ENCODE data around the gene IL17RA. TPM values are rescaled to one million over a fixed set of nuclear protein-coding genes. Genes with fewer than 3 reads are reported as not detected.

The IL17RA gene
- total and polyA plus RNA-seq, 2 of the 4 experiments (the other 2 are of a cell fraction), result 5.2 to 15.3 TPM

DNA sequence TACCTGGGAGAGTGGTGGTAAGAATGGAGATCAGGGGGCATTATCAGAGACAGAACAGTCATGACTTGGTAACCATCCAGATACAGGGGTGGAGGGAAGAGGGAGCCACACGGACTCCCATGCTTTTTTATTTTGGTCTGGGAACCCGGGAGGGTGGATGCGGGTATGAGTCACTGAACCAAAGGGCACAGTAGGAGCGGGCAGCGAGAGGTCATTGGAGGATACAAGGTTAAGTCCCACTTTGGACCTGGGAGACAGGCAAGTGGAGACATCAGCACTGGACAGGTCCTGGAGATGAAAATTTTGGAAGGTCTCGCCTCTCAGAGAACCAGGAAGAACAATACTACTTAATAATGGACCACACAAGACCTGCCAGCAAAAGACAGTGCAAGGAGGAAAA lies 67.5 kb downstream of the IL17RA start:
- POLR2A ChIA-PET (ENCODE audit: unreplicated experiment), result no interaction called here
- in situ Hi-C loops (cut with MboI; ENCODE audit: low sequenced_read_pairs), result loop anchor here (5.0 kb wide), 1 partner anchor 65 kb away; no protein-coding TSS in a partner anchor

More for the DNA sequence above, 67.5 kb downstream of the IL17RA start:
- Histone ChIP-seq H2BK5ac (ENCODE audit: low read depth, low read length, poor library complexity, severe bottlenecking) (no peak overlapping the region), H3K27me3 (ENCODE audit: control insufficient read depth, insufficient read depth, low read length) (no peaks in the 10 kb centered on the region), H4K91ac (ENCODE audit: insufficient read depth, low read depth, low read length) (no peak overlapping the region), H2BK20ac (ENCODE audit: low read depth, low read length) (no peak overlapping the region), H2AK9ac (replicated peaks; ENCODE audit: low read depth, low read length, poor library complexity) (no peak overlapping the region), H3K4me1 (ENCODE audit: control insufficient read depth, insufficient read depth, low read length) (no peaks in the 10 kb centered on the region), H4K5ac (ENCODE audit: low read depth, low read length) (no peak overlapping the region), H3K14ac (replicated peaks; ENCODE audit: low read depth, low read length) (no peak overlapping the region), H3K23ac (ENCODE audit: low read depth, low read length) (no peak overlapping the region), H2AFZ (replicated peaks; ENCODE audit: low read length, poor library complexity) (no peak overlapping the region), H3K79me1 (ENCODE audit: low read depth in 1 of 2, low read length in 2 of 2) (peaks cover 15 to 39% of the 10 kb centered on the region in 2 experiments), H3K9me3 (ENCODE audit: control insufficient read depth, insufficient read depth, low read length) (no peaks in the 10 kb centered on the region), H3K4me3 (ENCODE audit: insufficient read depth, low read depth, low read length) (no peak overlapping the region), H3K56ac (ENCODE audit: extremely low read depth, insufficient read depth, low read length) (no peak overlapping the region), H4K20me1 (ENCODE audit: insufficient read depth, low read length) (peaks cover 31% of the 10 kb centered on the region), H4K8ac (ENCODE audit: low read depth in 2 of 2, low read length in 2 of 2) (no peak overlapping the region), H3K18ac (ENCODE audit: low read depth, low read length) (no peak overlapping the region), H2BK120ac (ENCODE audit: low read depth, low read length) (no peak overlapping the region), H3K4me2 (ENCODE audit: low read depth, low read length) (no peak overlapping the region), H2AK5ac (ENCODE audit: low read depth, low read length) (no peak overlapping the region), H3K27ac (ENCODE audit: insufficient read depth, low read length) (no peak overlapping the region), H3K36me3 (ENCODE audit: control insufficient read depth, insufficient read depth, low read length) (peaks cover 9% of the 10 kb centered on the region; the same call in 1 of the 2 replicates), H2BK15ac (ENCODE audit: low read depth, low read length) (no peak overlapping the region), H3K4ac (ENCODE audit: low read depth, low read length) (no peak overlapping the region), H3K9ac (ENCODE audit: low read depth, low read length) (no peak overlapping the region), H3K9me1 (ENCODE audit: insufficient read depth, low read length) (0 out of 2 replicates have a peak, but pooled peaks cover 3% of the 10 kb centered on the region)
- TF ChIP-seq MXI1 (IDR thresholded peaks at IDR 0.05; ENCODE audit: borderline replicate concordance, low read depth, low read length), result no peak
- TF ChIP-seq, protein P1, sequence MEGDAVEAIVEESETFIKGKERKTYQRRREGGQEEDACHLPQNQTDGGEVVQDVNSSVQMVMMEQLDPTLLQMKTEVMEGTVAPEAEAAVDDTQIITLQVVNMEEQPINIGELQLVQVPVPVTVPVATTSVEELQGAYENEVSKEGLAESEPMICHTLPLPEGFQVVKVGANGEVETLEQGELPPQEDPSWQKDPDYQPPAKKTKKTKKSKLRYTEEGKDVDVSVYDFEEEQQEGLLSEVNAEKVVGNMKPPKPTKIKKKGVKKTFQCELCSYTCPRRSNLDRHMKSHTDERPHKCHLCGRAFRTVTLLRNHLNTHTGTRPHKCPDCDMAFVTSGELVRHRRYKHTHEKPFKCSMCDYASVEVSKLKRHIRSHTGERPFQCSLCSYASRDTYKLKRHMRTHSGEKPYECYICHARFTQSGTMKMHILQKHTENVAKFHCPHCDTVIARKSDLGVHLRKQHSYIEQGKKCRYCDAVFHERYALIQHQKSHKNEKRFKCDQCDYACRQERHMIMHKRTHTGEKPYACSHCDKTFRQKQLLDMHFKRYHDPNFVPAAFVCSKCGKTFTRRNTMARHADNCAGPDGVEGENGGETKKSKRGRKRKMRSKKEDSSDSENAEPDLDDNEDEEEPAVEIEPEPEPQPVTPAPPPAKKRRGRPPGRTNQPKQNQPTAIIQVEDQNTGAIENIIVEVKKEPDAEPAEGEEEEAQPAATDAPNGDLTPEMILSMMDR (conservative IDR thresholded peaks at IDR 0.05; ENCODE audit: low read depth, low read length), result no peak
- TF ChIP-seq, protein P2, sequence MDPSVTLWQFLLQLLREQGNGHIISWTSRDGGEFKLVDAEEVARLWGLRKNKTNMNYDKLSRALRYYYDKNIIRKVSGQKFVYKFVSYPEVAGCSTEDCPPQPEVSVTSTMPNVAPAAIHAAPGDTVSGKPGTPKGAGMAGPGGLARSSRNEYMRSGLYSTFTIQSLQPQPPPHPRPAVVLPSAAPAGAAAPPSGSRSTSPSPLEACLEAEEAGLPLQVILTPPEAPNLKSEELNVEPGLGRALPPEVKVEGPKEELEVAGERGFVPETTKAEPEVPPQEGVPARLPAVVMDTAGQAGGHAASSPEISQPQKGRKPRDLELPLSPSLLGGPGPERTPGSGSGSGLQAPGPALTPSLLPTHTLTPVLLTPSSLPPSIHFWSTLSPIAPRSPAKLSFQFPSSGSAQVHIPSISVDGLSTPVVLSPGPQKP (IDR thresholded peaks at IDR 0.05; ENCODE audit: borderline replicate concordance, low read depth, low read length), result no peak
- TF ChIP-seq, protein P3, sequence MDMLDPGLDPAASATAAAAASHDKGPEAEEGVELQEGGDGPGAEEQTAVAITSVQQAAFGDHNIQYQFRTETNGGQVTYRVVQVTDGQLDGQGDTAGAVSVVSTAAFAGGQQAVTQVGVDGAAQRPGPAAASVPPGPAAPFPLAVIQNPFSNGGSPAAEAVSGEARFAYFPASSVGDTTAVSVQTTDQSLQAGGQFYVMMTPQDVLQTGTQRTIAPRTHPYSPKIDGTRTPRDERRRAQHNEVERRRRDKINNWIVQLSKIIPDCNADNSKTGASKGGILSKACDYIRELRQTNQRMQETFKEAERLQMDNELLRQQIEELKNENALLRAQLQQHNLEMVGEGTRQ (IDR thresholded peaks at IDR 0.05; ENCODE audit: low read depth, low read length), result no peak
- TF ChIP-seq MAFK (IDR thresholded peaks at IDR 0.05; ENCODE audit: low read depth, low read length), result no peak
- TF ChIP-seq NFE2L2 (IDR thresholded peaks at IDR 0.05; ENCODE audit: low read depth, low read length), result no peak
- no peak for TF ChIP-seq RAD21 (IDR thresholded peaks at IDR 0.05; ENCODE audit: low read length)
- no peak for TF ChIP-seq MAZ (IDR thresholded peaks at IDR 0.05; ENCODE audit: borderline replicate concordance, low read depth, low read length)
- no peak for TF ChIP-seq CEBPB (IDR thresholded peaks at IDR 0.05; ENCODE audit: low read depth, low read length)
- TF ChIP-seq POLR2A (IDR thresholded peaks at IDR 0.05; ENCODE audit: low read depth, low read length), result no peak
- no peak for TF ChIP-seq BHLHE40 (IDR thresholded peaks at IDR 0.05; ENCODE audit: low read depth, low read length)
- no peak for TF ChIP-seq RCOR1 (IDR thresholded peaks at IDR 0.05; ENCODE audit: insufficient replicate concordance, low read length)
- no peak for TF ChIP-seq SMC3 (IDR thresholded peaks at IDR 0.05; ENCODE audit: low read depth, low read length)
- no peak for TF ChIP-seq FOS (IDR thresholded peaks at IDR 0.05; ENCODE audit: low read depth, low read length)
- no peak for TF ChIP-seq RFX5 (IDR thresholded peaks at IDR 0.05; ENCODE audit: low read depth, low read length)
- TF ChIP-seq CHD1 (IDR thresholded peaks at IDR 0.05; ENCODE audit: low read depth, low read length), result no peak
- DNase-seq (no peak), ATAC-seq (ENCODE audit: low read depth) (no peak)
- 91% methylated on average over 4 of the region's 6 CpGs; no CpG with 5 or more reads in 1 of the 2 experiments for WGBS, 2 experiments (ENCODE audit: extremely low coverage in 2 of 2, insufficient read length in 1 of 2)
- CTCF ChIA-PET, result no interaction called here
- dilution Hi-C loops (cut with HindIII; ENCODE audit: low sequenced_read_pairs, unreplicated experiment) (no loop called here), intact Hi-C loops (cut with micrococcal nuclease) (no loop called here)
- no TSS peak for BruUV-seq (replicated peaks)
